HCT116 (cell line): ENCODE data around the gene FBXO31. TPM values are rescaled to one million over a fixed set of nuclear protein-coding genes. Genes with fewer than 3 reads are reported as not detected.

Source experiments
- ATAC-seq: fragments of 200-7000 bp; cut with Tn5 transposase; 2 replicates; pipeline ENCODE4 v1.9.1; 2020; ENCODE audit warnings: mild to moderate bottlenecking, moderate library complexity
- BruUV-seq: library from RNA; stranded (reverse); fragments of 400-500 nt; replicated peaks from 2 replicates; lab custom pipeline; 2021; lab: Mats Ljungman, UMichigan
- CTCF ChIA-PET: fragments of 300-600 bp; sonication (Branson Sonifier 250); formaldehyde crosslinking; loops from one replicate; lab custom pipeline; 2021; ENCODE audit warnings: antibody characterized with exemption; lab: Charles Lee
- POLR2A ChIA-PET: fragments of 300-600, 350-600 bp; sonication (Branson Sonifier 250); formaldehyde crosslinking; loops from one replicate; lab custom pipeline; 2021; ENCODE audit warnings: antibody characterized with exemption; lab: Charles Lee
- RAD21 ChIA-PET, 2 experiments: fragments of 300-600 bp; sonication (Branson Sonifier 250); formaldehyde crosslinking; loops; one replicate each; lab custom pipeline; 2023; ENCODE audit warnings: low total read pairs in 2 of 2; ENCODE audit not compliant: uncharacterized antibody in 2 of 2, unreplicated experiment in 2 of 2, low non-redundant PET in 1 of 2; lab: Charles Lee
- DNase-seq: peaks from one replicate; pipeline ENCODE4 v3.0.0-alpha.2; 2010; ENCODE audit warnings: low read depth, low spot score
- H2AFZ ChIP-seq: fragments of 200-600 bp; shearing (Covaris generic), sonication (generic); 2 replicates; pipeline ENCODE4 v1.6.1; 2017; ENCODE audit warnings: low read depth, mixed run types, mixed read lengths, antibody characterized with exemption, low read length; ENCODE audit not compliant: poor library complexity, severe bottlenecking
- H3K27ac ChIP-seq: 2 replicates; pipeline ENCODE4 v1.5.1; 2012; ENCODE audit warnings: low read depth, low read length
- H3K27me3 ChIP-seq: fragments of 200-600 bp; sonication (generic); 2 replicates; pipeline ENCODE4 v1.6.1; 2016; ENCODE audit warnings: mixed run types, low read length, mixed read lengths; ENCODE audit not compliant: insufficient read depth
- H3K36me3 ChIP-seq, 2 experiments: fragments of 200-500 bp in 1 of 2; fragments of 200-600 bp in 1 of 2; sonication (Bioruptor generic) in 1 of 2; sonication (generic) in 1 of 2; 2 replicates each; pipeline versions ENCODE4 v1.5.1 to v1.6.1; 2014 to 2016; ENCODE audit warnings: low read length in 2 of 2, inconsistent platforms in 1 of 2, mixed read lengths in 1 of 2, mixed run types in 1 of 2; ENCODE audit not compliant: insufficient read depth in 2 of 2, control insufficient read depth in 1 of 2
- H3K4me1 ChIP-seq, 2 experiments: fragments of 200-600 bp in 1 of 2; sonication (generic) in 1 of 2; 2 replicates each; pipeline versions ENCODE4 v1.5.1 to v1.6.1; 2012 to 2017; ENCODE audit warnings: low read length in 2 of 2, inconsistent platforms in 1 of 2, mild to moderate bottlenecking in 1 of 2, mixed read lengths in 1 of 2, mixed run types in 1 of 2, moderate library complexity in 1 of 2; ENCODE audit not compliant: insufficient read depth in 2 of 2, control insufficient read depth in 1 of 2
- H3K4me2 ChIP-seq: fragments of 200-600 bp; sonication (generic); 2 replicates; pipeline ENCODE4 v1.6.1; 2017; ENCODE audit warnings: mixed run types, low read length, mixed read lengths
- H3K4me3 ChIP-seq, 2 experiments: fragments of 200-600 bp in 1 of 2; sonication (generic) in 1 of 2; replicated peaks in 1 of 2; 2 replicates each; pipeline ENCODE4 v1.5.1; 2011 to 2016; ENCODE audit warnings: low read length in 2 of 2, control low read depth in 1 of 2, low read depth in 1 of 2, mild to moderate bottlenecking in 1 of 2, mixed read lengths in 1 of 2, mixed run types in 1 of 2
- H3K79me2 ChIP-seq: fragments of 200-600 bp; sonication (generic); 2 replicates; pipeline ENCODE4 v1.6.1; 2017; ENCODE audit warnings: mild to moderate bottlenecking, mixed run types, low read length, moderate library complexity, mixed read lengths; ENCODE audit not compliant: insufficient read depth
- H3K9ac ChIP-seq: fragments of 200-600 bp; sonication (generic); 2 replicates; pipeline ENCODE4 v1.6.1; 2016; ENCODE audit warnings: low read length, mixed read lengths
- H3K9me2 ChIP-seq: fragments of 200-600 bp; sonication (generic), shearing (Covaris generic); 2 replicates; pipeline ENCODE4 v1.6.1; 2017; ENCODE audit warnings: mixed run types, mild to moderate bottlenecking, moderate library complexity; ENCODE audit not compliant: insufficient read depth
- H3K9me3 ChIP-seq, 2 experiments: fragments of 200-500 bp in 1 of 2; fragments of 200-600 bp in 1 of 2; sonication (Bioruptor generic) in 1 of 2; sonication (generic) in 1 of 2; 2 replicates each; pipeline ENCODE4 v1.6.1; 2014 to 2017; ENCODE audit warnings: low read length in 2 of 2, mixed read lengths in 2 of 2, inconsistent platforms in 1 of 2, low read depth in 1 of 2, mild to moderate bottlenecking in 1 of 2, mixed run types in 1 of 2, moderate library complexity in 1 of 2; ENCODE audit not compliant: control insufficient read depth in 1 of 2, insufficient read depth in 1 of 2
- H4K20me1 ChIP-seq: fragments of 200-600 bp; sonication (generic), shearing (Covaris generic); 2 replicates; pipeline ENCODE4 v1.6.1; 2017; ENCODE audit warnings: mixed run types, mild to moderate bottlenecking, moderate library complexity; ENCODE audit not compliant: insufficient read depth
- FOSL1 ChIP-seq: IDR thresholded peaks from 2 replicates; pipeline ENCODE4 v1.6.1; 2012; ENCODE audit warnings: low read depth
- SP1 ChIP-seq: IDR thresholded peaks from 2 replicates; pipeline ENCODE4 v1.6.1; 2012; ENCODE audit warnings: low read depth
- TCF7L2 ChIP-seq: IDR thresholded peaks from 2 replicates; pipeline ENCODE4 v1.7.0; 2011; ENCODE audit warnings: borderline replicate concordance, inconsistent platforms; ENCODE audit not compliant: insufficient read depth, insufficient read length; ENCODE audit errors: extremely low read depth
- YY1 ChIP-seq: IDR thresholded peaks from 2 replicates; pipeline ENCODE4 v1.6.1; 2011; ENCODE audit warnings: low read length, low read depth, moderate library complexity, mild to moderate bottlenecking; ENCODE audit not compliant: insufficient replicate concordance; ENCODE audit errors: extremely low read depth
- intact Hi-C: fragments of 100-400 bp; cut with micrococcal nuclease; formaldehyde crosslinking; loops from 2 replicates; pipeline ENCODE4 v1.10.0; 2022
- total RNA-seq: library from RNA; stranded (reverse); gene quantifications from one replicate; pipeline ENCODE4 v1.2.1, GENCODE V29; 2021; ENCODE audit not compliant: unreplicated experiment
- TF ChIP-seq, protein P1 (sequence below): IDR thresholded peaks from 2 replicates; pipeline ENCODE4 v1.6.1; 2012; ENCODE audit warnings: low read depth

The FBXO31 gene
- total RNA-seq, 1 experiment from 2014 or later, result 52.1 TPM

DNA sequence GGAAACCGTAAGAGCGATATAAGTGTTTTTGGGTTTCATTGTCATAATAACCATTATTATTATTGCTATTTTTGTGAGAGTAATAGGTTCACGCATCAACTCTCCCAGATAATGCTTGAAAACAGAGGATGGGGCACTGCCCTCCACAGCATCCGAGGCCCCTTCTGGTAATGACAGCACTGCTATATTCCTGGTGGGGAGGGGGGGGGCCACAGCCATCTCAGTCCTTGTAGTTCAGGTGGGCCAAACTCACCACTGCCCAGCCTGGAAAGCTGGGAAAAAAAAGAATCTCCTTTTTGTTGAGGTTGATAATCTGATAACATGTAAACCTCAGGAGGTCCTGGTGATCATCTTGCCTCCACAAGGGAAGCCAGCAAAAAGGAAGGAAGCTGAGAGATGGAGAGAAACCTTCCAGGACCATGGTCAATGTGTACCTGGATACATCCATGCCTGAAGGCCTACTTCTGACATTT lies 67.1 kb downstream of the FBXO31 start (continued):
- TF ChIP-seq SP1 (no peak), TCF7L2 (no peak)
- TF ChIP-seq, all 23 proteins: peak for 0

DNA sequence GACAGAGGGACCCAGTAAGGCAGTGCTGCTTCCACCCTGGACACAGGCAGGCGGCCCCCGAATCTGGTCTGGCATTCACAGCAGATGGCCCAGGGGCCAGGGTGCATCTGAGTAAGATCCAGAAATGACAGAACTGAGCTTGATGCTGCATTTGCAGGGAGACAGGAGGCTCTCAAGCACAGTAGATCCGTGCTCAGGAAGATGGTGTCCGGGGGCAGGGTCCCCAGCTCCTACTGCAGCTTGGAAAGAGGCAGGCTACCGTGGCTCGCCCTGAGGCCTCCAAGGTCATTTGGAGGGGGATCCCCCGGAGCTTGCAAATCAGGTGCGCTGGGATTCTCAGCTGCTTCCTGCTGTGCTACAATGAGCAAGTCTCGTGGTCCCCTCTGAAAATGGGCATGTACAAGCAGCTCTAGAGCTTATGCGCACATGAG lies 68.6 kb downstream of the FBXO31 start:
- ChIA-PET CTCF (no interaction called here), POLR2A (no interaction called here), RAD21 (no interaction called here)
- peaks cover 0 to 4% of the 10 kb centered on the region in 2 experiments; a peak in 1 of 4 replicates for H3K36me3 ChIP-seq
- H2AFZ ChIP-seq, result no peak overlapping the region
- no peak overlapping the region for H3K4me2 ChIP-seq
- TF ChIP-seq YY1, result no peak
- TF ChIP-seq TCF7L2, result no peak
- TF ChIP-seq, protein P1, sequence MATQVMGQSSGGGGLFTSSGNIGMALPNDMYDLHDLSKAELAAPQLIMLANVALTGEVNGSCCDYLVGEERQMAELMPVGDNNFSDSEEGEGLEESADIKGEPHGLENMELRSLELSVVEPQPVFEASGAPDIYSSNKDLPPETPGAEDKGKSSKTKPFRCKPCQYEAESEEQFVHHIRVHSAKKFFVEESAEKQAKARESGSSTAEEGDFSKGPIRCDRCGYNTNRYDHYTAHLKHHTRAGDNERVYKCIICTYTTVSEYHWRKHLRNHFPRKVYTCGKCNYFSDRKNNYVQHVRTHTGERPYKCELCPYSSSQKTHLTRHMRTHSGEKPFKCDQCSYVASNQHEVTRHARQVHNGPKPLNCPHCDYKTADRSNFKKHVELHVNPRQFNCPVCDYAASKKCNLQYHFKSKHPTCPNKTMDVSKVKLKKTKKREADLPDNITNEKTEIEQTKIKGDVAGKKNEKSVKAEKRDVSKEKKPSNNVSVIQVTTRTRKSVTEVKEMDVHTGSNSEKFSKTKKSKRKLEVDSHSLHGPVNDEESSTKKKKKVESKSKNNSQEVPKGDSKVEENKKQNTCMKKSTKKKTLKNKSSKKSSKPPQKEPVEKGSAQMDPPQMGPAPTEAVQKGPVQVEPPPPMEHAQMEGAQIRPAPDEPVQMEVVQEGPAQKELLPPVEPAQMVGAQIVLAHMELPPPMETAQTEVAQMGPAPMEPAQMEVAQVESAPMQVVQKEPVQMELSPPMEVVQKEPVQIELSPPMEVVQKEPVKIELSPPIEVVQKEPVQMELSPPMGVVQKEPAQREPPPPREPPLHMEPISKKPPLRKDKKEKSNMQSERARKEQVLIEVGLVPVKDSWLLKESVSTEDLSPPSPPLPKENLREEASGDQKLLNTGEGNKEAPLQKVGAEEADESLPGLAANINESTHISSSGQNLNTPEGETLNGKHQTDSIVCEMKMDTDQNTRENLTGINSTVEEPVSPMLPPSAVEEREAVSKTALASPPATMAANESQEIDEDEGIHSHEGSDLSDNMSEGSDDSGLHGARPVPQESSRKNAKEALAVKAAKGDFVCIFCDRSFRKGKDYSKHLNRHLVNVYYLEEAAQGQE, result no peak
- TF ChIP-seq FOSL1, result no peak
- H3K9me2 ChIP-seq, result no peaks in the 10 kb centered on the region
- peaks cover 19% of the 10 kb centered on the region for H3K79me2 ChIP-seq
- no peak overlapping the region for H3K4me3 ChIP-seq
- H3K9me3 ChIP-seq, result no peaks in the 10 kb centered on the region
- H4K20me1 ChIP-seq, result no peaks in the 10 kb centered on the region
- DNase-seq (no peak), ATAC-seq (no peak)
- no peak overlapping the region for H3K27ac ChIP-seq
- intact Hi-C loops, result loop anchor here (5.0 kb wide), 1 partner anchor 67 kb away; the partner anchor contains the start of gene FBXO31
- H3K27me3 ChIP-seq, result no peaks in the 10 kb centered on the region
- no TSS peak for BruUV-seq
- H3K9ac ChIP-seq, result no peak overlapping the region
- peaks cover 11 to 23% of the 10 kb centered on the region in 2 experiments; a peak in 3 of 4 replicates for H3K4me1 ChIP-seq
